Stimulated activated naive B cell treated with anti-CD40 and anti-IgM and Interleukin-4, amounts not matched to agents 10 μg/mL and 1 μg/mL and 100 μg/mL, for 72 hours (primary cell): ENCODE measurements around the gene FRMD4B.

ENCODE experiments used
- ATAC-seq, 2 donors: fragments of 150-1000 bp; cut with Tn5 transposase; replicated peaks; 2 replicates each; pipeline ENCODE4 v1.10.0; 2021; ENCODE audit warnings: moderate library complexity in 1 of 2
- DNase-seq: peaks from one replicate; pipeline ENCODE4 v3.0.0; 2021
- H3K27ac Mint-ChIP-seq: one replicate; pipeline ENCODE4 v1.8.0; 2022; ENCODE audit warnings: mild to moderate bottlenecking, mixed read lengths
- H3K27me3 Mint-ChIP-seq, 2 donors: one replicate each; pipeline ENCODE4 v1.8.0; 2022; ENCODE audit warnings: mixed read lengths in 2 of 2
- H3K36me3 Mint-ChIP-seq, 2 donors: one replicate each; pipeline ENCODE4 v1.8.0; 2022; ENCODE audit warnings: mixed read lengths in 2 of 2, mild to moderate bottlenecking in 1 of 2
- H3K4me1 Mint-ChIP-seq, 2 donors: one replicate each; pipeline ENCODE4 v1.8.0; 2022; ENCODE audit warnings: mixed read lengths in 2 of 2, mild to moderate bottlenecking in 1 of 2
- H3K4me3 Mint-ChIP-seq, 2 donors: one replicate each; pipeline ENCODE4 v1.8.0; 2022; ENCODE audit warnings: mild to moderate bottlenecking in 2 of 2, mixed read lengths in 2 of 2, moderate library complexity in 1 of 2
- H3K9me3 Mint-ChIP-seq, 2 donors: one replicate each; pipeline ENCODE4 v1.8.0; 2022; ENCODE audit warnings: mixed read lengths in 2 of 2, mild to moderate bottlenecking in 1 of 2

Gene FRMD4B

GRCh38 chr3:69389520-69390248 lies 3.8 kb upstream of the FRMD4B start:
- H3K4me1 Mint-ChIP-seq = peaks cover 5 to 25% of the 10 kb centered on the region in 2 donors
- peaks cover 2 to 4% of the 10 kb centered on the region in 2 donors for H3K9me3 Mint-ChIP-seq
- DNase-seq = no peak
- no peaks in the 10 kb centered on the region for H3K36me3 Mint-ChIP-seq
- ATAC-seq = no peak
- peaks cover 15 to 20% of the 10 kb centered on the region in 2 donors for H3K27me3 Mint-ChIP-seq
- H3K27ac Mint-ChIP-seq = no peak overlapping the region
- H3K4me3 Mint-ChIP-seq = no peak overlapping the region

- H3K4me3 Mint-ChIP-seq = no peak overlapping the region
- H3K4me1 Mint-ChIP-seq = peaks cover 5 to 25% of the 10 kb centered on the region in 2 donors
- no peak overlapping the region for H3K27ac Mint-ChIP-seq
- H3K36me3 Mint-ChIP-seq = no peaks in the 10 kb centered on the region
- DNase-seq (no peak), ATAC-seq (no peak)
- peaks cover 0 to 1% of the 10 kb centered on the region in 2 donors for H3K9me3 Mint-ChIP-seq
- H3K27me3 Mint-ChIP-seq = peaks cover 23 to 25% of the 10 kb centered on the region in 2 donors
Measured at GRCh38 chr3:69388241-69388640, 2.4 kb upstream of the FRMD4B start.

GRCh38 chr3:69386556-69387385 lies 883 bp upstream of the FRMD4B start:
- ATAC-seq (peak; percentile 23 to 42), DNase-seq (no peak)
- peak overlapping the region; percentile 75 to 82 for H3K4me3 Mint-ChIP-seq
- H3K36me3 Mint-ChIP-seq = no peaks in the 10 kb centered on the region
- H3K4me1 Mint-ChIP-seq = peaks cover 5 to 25% of the 10 kb centered on the region in 2 donors
- no peaks in the 10 kb centered on the region for H3K9me3 Mint-ChIP-seq
- peaks cover 23 to 25% of the 10 kb centered on the region in 2 donors for H3K27me3 Mint-ChIP-seq
- H3K27ac Mint-ChIP-seq = no peak overlapping the region

GRCh38 chr3:69385123-69385722 lies 665 bp downstream of the FRMD4B start:
- H3K36me3 Mint-ChIP-seq = no peaks in the 10 kb centered on the region
- no peak for DNase-seq
- peak; percentile 6 to 13 for ATAC-seq
- peaks cover 5 to 25% of the 10 kb centered on the region in 2 donors for H3K4me1 Mint-ChIP-seq
- H3K4me3 Mint-ChIP-seq = peak overlapping the region; percentile 75 to 82
- no peaks in the 10 kb centered on the region for H3K9me3 Mint-ChIP-seq
- peaks cover 23 to 25% of the 10 kb centered on the region in 2 donors for H3K27me3 Mint-ChIP-seq
- no peak overlapping the region for H3K27ac Mint-ChIP-seq

- DNase-seq (no peak), ATAC-seq (no peak)
- peaks cover 3 to 22% of the 10 kb centered on the region in 2 donors for H3K4me1 Mint-ChIP-seq
- no peaks in the 10 kb centered on the region for H3K9me3 Mint-ChIP-seq
- H3K4me3 Mint-ChIP-seq = no peak overlapping the region
- no peaks in the 10 kb centered on the region for H3K36me3 Mint-ChIP-seq
- peaks cover 23 to 25% of the 10 kb centered on the region in 2 donors for H3K27me3 Mint-ChIP-seq
- H3K27ac Mint-ChIP-seq = no peak overlapping the region
Measured at GRCh38 chr3:69384326-69384725, 1.6 kb downstream of the FRMD4B start.

- Mint-ChIP-seq H3K4me1 (no peaks in the 10 kb centered on the region), H3K27ac (no peak overlapping the region), H3K4me3 (no peak overlapping the region), H3K27me3 (peaks cover 5 to 7% of the 10 kb centered on the region in 2 donors), H3K9me3 (peaks cover 0 to 2% of the 10 kb centered on the region in 2 donors), H3K36me3 (no peaks in the 10 kb centered on the region)
- no peak for DNase-seq
- ATAC-seq = no peak
Measured at GRCh38 chr3:69379661-69380060, 6.2 kb downstream of the FRMD4B start.

GRCh38 chr3:69378112-69378802 lies 7.6 kb downstream of the FRMD4B start:
- Mint-ChIP-seq H3K4me1 (no peaks in the 10 kb centered on the region), H3K27ac (no peak overlapping the region), H3K36me3 (no peaks in the 10 kb centered on the region), H3K27me3 (no peaks in the 10 kb centered on the region), H3K4me3 (no peak overlapping the region), H3K9me3 (peaks cover 0 to 2% of the 10 kb centered on the region in 2 donors)
- no peak for DNase-seq
- no peak for ATAC-seq

GRCh38 chr3:69377262-69377661 lies 8.6 kb downstream of the FRMD4B start:
- no peak for DNase-seq
- no peak for ATAC-seq
- no peaks in the 10 kb centered on the region for H3K36me3 Mint-ChIP-seq
- peaks cover 0 to 2% of the 10 kb centered on the region in 2 donors for H3K9me3 Mint-ChIP-seq
- H3K4me1 Mint-ChIP-seq = no peaks in the 10 kb centered on the region
- no peaks in the 10 kb centered on the region for H3K27me3 Mint-ChIP-seq
- no peak overlapping the region for H3K27ac Mint-ChIP-seq
- H3K4me3 Mint-ChIP-seq = no peak overlapping the region

GRCh38 chr3:69376731-69377130 lies 9.2 kb downstream of the FRMD4B start:
- Mint-ChIP-seq H3K27me3 (no peaks in the 10 kb centered on the region), H3K9me3 (peaks cover 0 to 2% of the 10 kb centered on the region in 2 donors), H3K4me3 (no peak overlapping the region), H3K27ac (no peak overlapping the region), H3K4me1 (no peaks in the 10 kb centered on the region), H3K36me3 (no peaks in the 10 kb centered on the region)
- DNase-seq (no peak), ATAC-seq (no peak)

- DNase-seq (no peak), ATAC-seq (no peak)
- Mint-ChIP-seq H3K9me3 (no peaks in the 10 kb centered on the region), H3K4me3 (no peak overlapping the region), H3K4me1 (peaks cover 14 to 27% of the 10 kb centered on the region in 2 donors), H3K27me3 (peaks cover 0 to 7% of the 10 kb centered on the region in 2 donors), H3K36me3 (no peaks in the 10 kb centered on the region), H3K27ac (no peak overlapping the region)
Measured at GRCh38 chr3:69371816-69372215, 14.1 kb downstream of the FRMD4B start.

- Mint-ChIP-seq H3K36me3 (no peaks in the 10 kb centered on the region), H3K27me3 (peaks cover 0 to 7% of the 10 kb centered on the region in 2 donors), H3K4me1 (peaks cover 14 to 27% of the 10 kb centered on the region in 2 donors), H3K4me3 (no peak overlapping the region), H3K9me3 (no peaks in the 10 kb centered on the region), H3K27ac (no peak overlapping the region)
- ATAC-seq (peak; percentile 2 to 28), DNase-seq (no peak)
Measured at GRCh38 chr3:69370901-69371301, 15.0 kb downstream of the FRMD4B start.

- no peaks in the 10 kb centered on the region for H3K9me3 Mint-ChIP-seq
- H3K4me3 Mint-ChIP-seq = peak overlapping the region; percentile 52 to 67
- no peak for DNase-seq
- H3K36me3 Mint-ChIP-seq = no peaks in the 10 kb centered on the region
- ATAC-seq = peak; percentile 46 to 60
- H3K4me1 Mint-ChIP-seq = peaks cover 14 to 27% of the 10 kb centered on the region in 2 donors
- peaks cover 0 to 7% of the 10 kb centered on the region in 2 donors for H3K27me3 Mint-ChIP-seq
- H3K27ac Mint-ChIP-seq = no peak overlapping the region
Measured at GRCh38 chr3:69370156-69370883, 15.6 kb downstream of the FRMD4B start.

GRCh38 chr3:69368129-69368741 lies 17.7 kb downstream of the FRMD4B start:
- Mint-ChIP-seq H3K27me3 (peaks cover 0 to 7% of the 10 kb centered on the region in 2 donors), H3K9me3 (no peaks in the 10 kb centered on the region), H3K36me3 (no peaks in the 10 kb centered on the region), H3K4me1 (peaks cover 14 to 27% of the 10 kb centered on the region in 2 donors), H3K27ac (peak overlapping the region; percentile 70), H3K4me3 (no peak overlapping the region)
- DNase-seq = peak; percentile 9
- ATAC-seq = peak; percentile 91
